HT1080 (cell line): Measurements from ENCODE around the gene URI1. TPM values are rescaled to one million over a fixed set of nuclear protein-coding genes. Genes with fewer than 3 reads are reported as not detected.
A peak's percentile ranks its signal among the peaks of the same experiment; 100 is the strongest.
"Not testable (repeated sequence)": the region's sequence is repeated elsewhere in the genome, so short reads cannot be mapped to it uniquely, and the experiment has no call there.

Experiments
- DNase-seq: peaks from one replicate; pipeline ENCODE4 v3.0.0-alpha.2; 2015; ENCODE audit warnings: low read depth
- total RNA-seq: library from RNA; depleted of rRNA; stranded (reverse); fragments of >200 nt; shearing (Covaris generic); gene quantifications from 2 replicates; pipeline ENCODE4 v1.2.3, GENCODE V29; 2014

Gene URI1
- total RNA-seq, 1 experiment from 2014 or later, result 54.3 TPM

DNA sequence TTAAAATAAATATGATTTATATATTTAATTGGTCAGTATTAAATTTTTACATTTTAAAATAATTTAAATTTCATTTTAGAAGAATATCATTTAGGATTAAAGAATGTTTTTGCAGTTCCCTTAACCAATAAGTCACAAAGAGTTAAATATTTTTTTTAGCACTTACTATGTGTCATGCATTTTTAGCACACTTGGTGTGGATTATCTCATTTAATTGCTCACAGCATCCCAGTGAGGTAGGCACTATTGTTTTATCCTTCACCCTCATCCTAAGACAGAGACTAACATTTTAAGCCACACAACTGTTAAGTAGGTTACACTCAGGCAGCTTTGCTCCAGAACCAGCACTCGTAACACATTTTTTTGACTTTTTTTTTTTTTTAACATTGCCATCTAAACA, 78.2 kb downstream of the URI1 start:
- DNase-seq, result no peak

DNA sequence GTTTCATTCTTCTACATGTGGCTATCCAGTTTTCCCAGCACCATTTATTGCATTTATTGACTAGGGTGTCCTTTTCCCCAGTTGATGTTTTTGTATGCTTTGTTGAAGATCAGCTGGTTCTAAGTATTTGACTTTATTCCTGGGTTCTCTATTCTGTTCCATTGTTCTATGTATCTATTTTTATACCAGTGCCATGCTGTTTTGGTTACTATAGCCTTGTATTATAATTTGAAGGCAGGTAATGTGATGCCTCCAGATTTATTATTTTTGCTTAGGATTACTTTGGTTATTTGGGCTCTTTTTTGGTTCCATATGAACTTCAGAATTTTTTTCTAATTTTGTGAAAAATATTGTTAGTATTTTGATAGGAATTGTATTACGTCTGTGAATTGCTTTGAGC, 80.6 kb downstream of the URI1 start:
- DNase-seq, result no peak

DNA sequence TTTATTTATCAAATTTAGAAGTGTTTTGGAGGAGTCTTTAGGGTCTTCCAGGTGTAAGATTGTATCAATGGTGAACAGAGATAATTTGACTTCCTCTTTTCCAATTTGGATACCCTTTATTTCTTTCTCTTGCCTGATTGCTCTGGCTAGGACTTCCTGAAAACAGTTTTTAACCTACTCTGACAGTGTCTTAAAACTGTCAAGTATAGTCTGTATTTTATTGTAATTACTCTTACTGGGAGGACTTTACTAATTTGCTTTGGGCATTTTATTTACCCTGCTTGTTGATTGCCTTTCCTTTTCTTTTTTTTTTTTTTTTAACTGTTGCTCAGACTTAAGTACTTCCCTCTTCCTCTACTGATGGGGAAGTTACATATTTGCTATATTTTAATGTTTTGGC, 81.3 kb downstream of the URI1 start:
- DNase-seq, result no peak

DNA sequence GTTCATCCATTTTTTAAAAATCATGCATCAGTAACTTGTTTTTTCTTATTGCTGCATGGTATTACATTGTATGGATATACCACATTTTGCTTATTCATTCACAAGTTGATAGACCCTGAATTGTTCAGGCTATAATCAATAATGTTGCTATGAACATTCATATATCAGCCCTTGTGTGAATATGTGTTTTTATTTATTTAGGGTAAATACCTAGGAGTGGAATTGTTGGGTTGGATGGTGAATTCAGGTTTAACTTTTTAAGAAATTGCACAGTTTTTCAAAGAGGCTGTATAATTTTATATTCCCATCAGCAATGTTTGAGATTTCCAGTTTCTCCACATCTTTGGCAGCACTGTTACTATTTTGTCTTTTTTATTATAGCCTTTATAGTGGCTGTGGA, 82.1 kb downstream of the URI1 start:
- DNase-seq, result no peak

DNA sequence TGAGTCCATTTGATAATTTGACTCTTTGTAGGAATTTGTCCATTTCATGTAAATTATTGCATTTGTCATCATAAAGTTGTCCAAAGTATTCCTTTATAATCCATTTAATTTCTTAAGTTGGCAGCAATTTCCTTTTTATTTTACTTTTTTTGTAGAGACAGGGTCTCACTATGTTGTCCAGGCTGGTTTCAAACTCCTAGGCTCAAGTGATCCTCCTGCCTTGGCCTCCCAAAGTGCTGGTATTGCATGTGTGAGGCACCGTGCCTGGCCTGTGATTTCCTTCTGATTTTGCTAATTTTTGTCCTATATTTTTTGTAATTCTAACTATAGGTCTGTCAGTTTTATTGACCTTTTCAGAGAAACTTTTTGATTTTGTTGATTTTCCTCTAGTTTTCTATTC, 84.9 kb downstream of the URI1 start:
- DNase-seq, result no peak

DNA sequence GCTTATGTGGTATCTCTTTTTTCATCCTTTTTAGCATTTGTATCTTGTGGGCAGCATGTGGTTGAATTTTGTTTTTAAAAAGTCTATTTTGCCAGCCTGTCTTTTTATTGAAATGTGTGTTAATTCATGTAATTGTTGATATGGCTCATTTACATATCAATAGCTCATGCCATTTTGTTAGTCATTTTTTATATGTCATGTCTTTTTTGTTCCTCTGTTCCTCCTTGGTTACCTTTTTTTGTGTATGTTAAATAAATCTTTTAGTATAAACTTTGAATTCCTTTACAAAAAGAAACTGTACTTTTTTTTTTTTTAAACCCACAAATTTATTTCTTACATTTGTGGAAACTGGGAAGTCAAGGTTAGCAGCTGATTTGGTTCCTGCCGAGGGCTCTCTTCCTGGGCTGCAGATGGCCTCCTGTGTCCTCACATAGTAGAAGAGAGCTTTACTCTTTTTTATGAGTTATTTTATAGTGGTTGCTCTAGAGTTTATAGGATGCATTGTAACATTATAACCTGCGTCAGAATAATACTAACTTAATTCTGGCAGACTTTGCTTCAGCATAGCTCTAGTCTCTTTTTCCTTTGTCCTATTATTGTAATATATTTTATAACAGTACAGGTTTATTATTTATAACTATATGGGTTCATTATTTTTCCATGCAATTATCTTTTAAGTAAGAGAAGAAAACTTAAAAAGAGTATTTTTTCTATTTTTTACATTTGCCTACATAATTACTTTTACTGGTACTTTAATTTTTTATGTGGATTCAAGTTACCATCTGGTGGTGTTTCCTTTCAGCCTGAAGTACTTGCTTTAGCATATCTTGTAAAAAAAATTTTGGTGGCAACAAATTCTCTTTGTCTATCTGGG, 86.3 kb downstream of the URI1 start:
- DNase-seq, result no peak

DNA sequence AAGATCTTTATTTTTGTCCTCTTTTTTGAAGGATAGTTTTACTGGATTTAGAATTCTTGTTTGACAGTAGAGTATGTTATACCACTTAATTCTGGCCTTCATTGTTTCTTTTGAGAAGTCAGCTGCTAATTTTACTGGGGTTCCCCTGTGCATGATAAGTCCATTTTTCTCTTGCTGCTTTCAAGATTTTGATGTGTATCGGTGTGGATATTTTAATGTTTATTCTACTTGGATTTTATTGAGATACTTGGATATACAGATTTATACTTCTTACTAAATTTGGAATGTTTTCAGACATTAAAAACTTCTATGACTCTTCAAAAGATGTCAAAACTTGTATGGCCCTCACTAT, 86.9 kb downstream of the URI1 start:
- no peak for DNase-seq

DNA sequence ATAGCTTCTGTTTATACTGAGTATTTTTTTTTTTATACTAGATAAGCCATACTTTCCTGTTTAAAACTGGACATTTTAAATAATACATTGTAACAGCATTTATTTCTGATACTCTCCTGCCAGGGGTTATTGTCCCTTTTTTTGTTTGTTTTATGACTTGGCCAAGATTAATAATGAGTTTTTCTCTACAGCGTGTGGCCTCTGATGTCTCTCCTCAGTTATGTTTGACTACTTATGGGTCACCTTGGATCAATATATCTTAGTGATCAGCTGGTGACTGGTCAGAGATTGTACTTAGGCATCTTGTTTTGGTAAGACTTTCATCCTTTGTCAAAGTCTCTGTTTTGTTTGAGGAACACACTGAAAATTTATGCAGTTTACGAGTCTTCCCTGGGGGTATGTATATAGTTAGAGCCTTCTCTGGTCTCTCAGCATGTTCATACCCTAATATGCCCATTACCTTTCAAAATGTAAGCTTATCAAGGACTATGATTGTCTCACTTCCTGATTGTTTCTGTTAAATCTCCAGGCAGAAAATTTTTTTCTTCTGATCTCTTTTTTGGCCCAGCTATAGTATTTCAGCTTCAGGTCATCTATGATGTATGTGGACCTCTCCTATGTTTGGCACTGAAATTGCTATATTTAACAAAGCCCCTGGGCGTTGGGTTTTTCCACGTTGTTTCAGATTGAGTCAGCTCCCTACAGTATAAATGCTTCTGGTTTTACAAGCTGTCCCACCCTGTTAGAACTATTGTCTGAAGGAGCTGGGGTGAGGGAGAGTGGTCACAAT, 87.9 kb downstream of the URI1 start:
- DNase-seq, result peak; percentile 88

DNA sequence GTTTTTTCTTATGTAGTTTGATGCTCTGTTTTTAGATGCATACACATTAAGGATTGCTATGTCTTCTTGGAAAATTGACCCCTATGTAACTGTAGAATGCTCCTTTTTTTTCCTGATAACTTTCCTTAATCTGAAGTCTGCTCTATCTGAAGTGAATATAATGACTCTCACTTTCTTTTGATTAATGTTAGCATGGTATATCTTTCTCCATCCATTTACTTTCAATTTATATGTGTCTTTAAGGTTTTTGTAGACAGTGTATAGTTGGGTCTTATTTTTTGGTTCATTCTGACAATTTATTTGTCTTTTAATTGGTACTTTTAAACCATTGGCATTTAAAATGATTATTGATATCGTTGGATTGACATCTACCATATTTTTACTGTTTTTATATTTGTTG, 92.3 kb downstream of the URI1 start:
- no peak for DNase-seq

DNA sequence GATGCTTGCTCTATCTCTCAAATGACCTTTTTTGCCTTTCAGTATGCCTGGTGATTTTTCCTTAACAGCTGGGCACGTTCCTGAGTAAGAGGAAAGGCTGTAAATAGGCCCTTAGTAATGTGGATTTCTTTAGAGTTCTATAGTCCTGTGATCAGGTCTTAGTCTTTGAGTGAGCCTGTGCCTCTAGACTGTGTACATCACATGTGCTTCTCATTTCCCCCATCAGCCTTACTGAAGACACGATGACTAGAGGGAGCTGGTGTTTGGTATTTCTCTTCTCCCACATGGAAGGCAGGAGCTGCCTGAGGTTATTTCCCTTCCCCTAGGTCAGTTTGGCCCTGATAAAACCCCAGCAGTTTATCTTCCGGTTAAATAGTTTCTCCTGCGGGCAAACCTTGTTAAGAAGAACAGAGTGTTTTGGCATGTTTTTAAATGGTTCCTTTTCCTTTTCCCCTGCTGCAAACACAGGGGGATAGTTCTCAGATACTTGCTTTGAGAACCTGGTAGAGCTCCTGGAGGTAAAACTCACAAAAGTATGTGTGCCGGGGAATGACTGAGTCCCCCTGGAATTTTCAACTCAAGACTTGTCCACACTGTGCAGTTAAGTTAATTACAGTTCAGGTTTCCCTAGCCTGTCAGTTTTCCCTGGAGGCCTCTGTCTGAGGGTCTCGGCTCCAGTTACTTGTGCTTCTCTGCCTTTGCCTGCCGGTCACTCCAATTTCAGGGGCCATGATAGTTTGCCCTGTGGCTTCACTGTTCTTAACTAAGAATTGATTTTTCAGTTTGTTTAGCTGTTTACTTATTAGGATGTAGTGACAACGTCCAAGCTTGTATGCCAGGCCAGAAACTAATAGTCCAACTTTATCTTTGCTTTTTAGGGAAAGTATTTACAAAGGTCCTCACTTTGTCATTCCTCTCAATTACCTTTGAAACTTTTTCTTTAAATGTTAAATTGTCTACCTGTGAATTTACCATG, 94.4 kb downstream of the URI1 start:
- DNase-seq, result no peak

DNA sequence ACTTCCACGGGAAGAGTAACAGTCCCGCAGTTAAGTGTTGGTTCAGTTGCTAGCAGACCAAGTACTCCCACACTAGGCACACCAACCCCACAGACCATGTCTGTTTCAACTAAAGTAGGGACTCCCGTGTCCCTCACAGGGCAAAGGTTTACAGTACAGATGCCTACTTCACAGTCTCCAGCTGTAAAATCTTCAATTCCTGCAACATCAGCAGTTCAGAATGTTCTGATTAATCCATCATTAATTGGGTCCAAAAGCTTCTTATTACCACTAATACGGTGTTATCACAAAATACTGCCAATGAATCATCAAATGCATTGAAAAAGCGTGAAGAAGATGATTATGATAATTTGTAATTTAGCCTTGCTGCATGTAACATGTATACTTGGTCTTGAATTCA, 95.8 kb downstream of the URI1 start:
- DNase-seq, result no peak

DNA sequence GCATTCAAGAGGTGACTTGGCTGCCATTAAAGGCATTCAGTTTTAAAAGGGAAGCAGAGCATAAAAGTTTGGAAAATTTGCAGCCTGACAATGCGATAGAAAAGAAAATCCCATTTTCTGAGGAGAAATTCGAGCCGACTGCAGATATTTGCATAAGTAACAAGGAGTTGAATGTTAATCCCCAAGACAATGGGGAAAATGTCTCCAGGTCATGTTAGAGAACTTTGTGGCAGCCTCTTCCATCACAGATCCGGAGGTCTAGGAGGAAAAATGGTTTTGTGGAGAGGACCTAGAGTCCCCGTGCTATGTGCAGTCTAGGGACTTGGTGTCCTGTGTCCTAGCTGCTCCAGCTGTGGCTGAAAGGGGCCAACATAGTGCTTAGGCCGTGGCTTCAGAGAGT, 99.9 kb downstream of the URI1 start:
- not testable (repeated sequence) for DNase-seq

DNA sequence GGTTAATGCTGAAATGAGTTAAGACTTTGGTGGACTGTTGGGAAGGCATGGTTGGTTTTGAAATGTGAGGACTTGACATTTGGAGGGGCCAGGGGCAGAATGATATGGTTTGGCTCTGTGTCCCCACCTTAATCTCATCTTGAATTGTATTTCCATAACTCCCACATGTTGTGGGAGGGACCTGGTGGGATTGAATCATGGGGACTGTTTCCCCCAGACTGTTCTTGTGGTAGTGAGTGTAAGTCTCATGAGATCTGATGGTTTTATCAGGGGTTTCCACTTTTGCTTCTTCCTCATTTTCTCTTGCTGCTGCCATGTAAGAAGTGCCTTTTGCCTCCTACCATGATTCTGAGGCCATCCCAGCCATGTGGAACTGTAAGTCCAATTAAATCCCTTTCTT, 101.0 kb downstream of the URI1 start:
- not testable (repeated sequence) for DNase-seq

DNA sequence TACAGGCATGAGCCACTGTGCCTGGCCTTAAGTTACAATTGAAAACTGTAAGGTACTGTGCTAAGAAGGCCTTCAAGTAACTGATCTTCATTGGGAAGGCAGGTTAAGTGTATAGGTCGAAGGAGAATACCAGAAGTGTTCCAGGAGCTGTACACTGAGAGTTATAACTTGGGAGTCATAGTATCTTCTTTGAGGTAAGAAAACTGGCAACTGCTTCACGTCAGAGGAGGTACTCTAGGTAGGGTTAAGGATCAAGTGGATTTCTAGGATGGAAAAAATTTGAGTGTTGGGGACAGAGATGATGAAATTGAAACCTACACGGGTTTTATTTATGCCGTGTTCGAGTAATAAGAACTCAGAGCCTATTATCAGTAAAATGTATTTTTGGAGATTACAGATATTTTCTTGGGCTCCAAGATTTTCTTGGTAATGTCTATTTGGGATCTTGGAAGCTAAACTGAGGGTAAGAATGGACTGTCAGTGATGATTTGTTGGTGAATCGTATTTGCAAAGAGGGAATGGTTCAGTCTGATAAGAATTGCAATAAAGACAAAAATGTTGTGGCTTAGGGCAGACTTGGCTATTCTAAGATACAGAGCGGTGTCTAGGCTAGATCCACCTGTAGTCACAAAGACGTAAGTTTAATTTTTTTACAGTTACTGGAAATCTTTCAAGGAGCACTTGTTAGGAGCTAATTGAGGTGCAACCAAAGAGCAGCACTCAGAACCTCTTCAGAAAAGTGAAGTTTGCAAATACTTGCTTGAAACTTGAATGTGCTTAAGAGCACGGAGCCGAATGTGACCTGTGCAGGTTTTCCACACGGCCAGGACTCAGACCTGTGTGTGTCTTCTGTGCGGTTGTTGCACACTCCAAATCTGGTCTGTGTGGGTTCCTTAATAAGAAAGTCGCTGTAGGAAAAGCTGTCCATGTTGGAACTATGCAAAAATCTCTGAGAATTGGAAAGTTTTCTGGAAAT, 102.5 kb downstream of the URI1 start:
- DNase-seq, result no peak

DNA sequence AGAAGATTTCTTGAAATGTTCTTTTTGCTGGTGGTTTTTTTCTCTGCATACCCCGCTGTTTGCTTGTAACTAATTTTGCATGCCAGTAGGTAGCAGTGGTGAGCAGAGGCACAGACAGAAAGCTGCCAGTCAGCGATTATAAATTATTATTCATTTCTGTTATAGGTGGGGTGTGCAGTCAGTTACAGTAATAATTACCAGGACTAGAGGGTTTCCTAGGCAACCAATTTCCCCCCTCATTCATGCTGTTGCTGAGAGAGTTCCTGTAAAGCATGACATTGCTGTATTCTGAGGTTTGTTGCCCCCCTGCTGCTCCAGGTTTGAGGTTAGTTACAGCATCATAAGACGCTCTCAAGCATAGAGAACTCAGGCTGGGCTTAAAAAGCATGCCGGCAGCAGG, 104.5 kb downstream of the URI1 start:
- DNase-seq, result no peak

DNA sequence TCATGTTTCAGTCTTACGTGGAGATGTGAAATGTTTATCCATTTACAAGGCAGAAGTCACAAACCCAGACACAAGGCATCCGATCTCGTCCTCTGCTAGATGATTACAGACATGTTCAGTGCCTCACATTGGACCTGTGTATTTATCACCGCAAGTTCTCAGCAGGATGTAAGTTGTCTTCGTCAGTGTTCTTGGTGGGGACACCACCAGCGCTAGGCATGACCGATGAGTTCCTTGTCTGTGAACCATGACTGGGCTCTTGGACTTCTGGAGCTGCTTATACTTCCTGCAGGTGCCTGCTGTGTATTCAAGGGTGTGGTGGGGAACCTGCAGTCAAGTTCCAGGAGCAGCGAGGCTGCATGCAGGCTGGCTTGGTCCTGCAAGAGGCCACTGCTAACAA, 105.4 kb downstream of the URI1 start:
- no peak for DNase-seq

DNA sequence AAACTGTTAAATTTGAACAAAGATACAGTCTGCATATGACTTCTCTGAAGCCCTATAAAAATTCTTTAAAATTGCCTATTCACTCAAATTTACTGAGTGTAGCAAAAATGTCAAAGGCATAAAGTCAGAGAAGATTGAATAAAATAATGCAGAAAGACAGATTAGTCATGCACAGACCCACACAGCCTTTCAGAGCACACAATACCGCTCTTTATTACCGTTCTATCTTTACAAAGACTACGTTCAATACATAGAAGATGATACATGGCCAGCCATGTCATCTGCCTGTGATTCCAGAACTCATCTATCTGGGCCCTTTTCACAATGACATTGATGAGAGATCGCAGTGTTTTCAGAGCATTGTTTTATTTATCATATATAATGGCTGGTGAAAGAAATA, 107.2 kb downstream of the URI1 start:
- DNase-seq, result no peak

DNA sequence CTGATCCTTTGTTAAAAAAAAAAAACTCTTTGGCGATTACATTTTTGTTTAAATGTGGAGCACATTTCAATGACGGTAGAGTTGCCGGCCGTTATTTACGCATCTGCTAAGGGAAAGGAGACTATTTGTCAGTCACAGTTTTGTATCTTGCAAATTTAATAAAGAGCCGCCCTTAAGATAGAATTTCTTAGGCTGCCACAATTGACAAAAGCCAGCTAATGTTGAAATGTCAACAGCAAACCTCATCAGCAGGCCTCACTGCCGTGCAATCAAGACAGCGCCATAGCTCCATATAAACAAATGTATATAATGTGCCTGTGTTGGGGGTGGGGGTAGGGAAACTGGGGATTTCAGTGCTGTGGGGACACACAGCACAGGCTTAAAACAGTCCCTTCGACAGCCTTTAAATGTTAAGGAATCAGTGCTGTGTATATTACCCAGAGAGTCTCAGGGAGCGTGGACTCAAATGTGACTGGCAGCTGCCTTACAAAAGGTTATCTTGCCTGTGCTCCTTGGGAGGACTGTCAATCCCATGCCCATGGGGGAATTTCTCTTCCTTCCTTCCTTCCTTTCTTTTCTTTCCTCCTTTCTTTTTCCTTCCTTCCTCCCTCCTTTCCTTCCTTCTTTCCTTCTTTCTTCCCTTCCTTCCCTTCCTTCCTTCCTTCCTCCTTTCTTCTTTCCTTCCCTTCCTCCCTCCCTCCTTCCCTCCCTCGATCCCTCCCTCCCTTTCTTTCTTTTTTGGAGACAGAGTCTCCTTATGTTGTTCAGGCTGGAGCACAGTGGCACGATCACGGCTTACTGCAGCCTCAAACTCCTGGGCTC, 108.0 kb downstream of the URI1 start:
- DNase-seq, result no peak
